GM18519 (cell line): ENCODE data around the gene PTH.

Experiments used
- ATAC-seq: cut with Tn5 transposase; IDR thresholded peaks from one replicate; pipeline ENCODE4 v1.9.1; 2021; ENCODE audit warnings: mild to moderate bottlenecking, moderate library complexity; ENCODE audit not compliant: unreplicated experiment, low FRiP score

Gene PTH

GRCh38 chr11:13495929-13496328 lies at the start of gene PTH:
TSS of gene PTH (minus strand) at chr11:13495997. CDS start at chr11:13492855, 3,142 bp downstream.
- no peak for ATAC-seq

DNA sequence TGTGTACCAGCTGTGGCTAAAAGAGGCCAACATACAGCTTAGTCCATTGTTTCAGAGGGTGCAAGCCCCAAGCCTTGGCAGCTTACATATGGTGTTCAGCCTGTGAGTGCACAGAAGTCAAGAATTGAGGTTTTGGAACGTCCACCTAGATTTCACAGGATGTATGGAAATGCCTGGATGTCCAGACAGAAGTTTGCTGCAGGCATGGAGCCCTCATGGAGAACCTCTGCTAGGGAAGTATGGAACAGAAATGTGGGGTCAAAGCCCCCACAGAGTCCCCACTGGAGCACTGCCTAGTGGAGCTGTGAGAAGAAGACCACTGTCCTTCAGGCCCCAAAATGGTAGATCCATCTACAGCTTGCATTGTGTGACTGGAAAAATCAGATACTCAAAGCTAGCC lies 42.2 kb upstream of the PTH start:
- ATAC-seq = no peak

GRCh38 chr11:13535819-13536218 lies 40.0 kb upstream of the PTH start:
- ATAC-seq = no peak

GRCh38 chr11:13534358-13534757 lies 38.6 kb upstream of the PTH start:
- no peak for ATAC-seq

DNA sequence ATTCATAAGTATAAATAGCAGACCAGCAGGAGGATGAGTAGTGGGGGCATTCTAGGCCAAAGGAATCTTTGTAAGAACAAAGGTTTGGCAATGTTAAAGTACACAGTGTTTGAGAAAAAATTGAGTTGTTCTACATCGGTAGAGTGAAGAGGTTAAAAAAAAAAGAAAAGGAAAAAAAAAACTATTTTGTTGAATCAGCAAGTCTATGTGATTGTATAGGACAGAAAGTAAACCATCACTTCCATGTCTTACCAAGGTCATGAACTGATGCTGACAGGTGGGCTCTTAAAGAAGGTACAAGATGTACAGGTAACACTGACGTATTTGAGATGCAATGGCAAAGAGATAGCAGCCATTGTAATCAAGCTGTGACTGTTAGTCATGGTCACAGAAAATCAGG lies 29.5 kb upstream of the PTH start:
- ATAC-seq = no peak

DNA sequence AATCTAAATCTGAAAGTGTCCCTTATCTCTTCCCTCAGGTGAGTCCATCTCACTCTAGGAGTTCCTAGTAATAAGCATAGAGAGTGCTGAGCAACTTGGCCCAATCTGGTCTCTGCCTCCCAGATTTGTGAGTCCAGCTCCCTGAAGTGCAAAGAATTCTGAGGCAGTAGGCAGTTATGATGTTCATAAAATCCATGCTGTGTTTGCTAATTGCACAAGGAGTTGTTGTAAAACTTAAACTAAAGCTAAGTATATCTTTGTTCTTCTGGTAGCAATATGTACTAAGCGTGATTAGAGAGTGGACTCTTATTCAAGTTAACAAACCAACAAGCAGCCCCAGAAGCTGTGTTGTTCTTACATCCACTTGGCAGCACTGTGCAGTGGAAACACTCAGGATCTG lies 7.6 kb upstream of the PTH start:
- no peak for ATAC-seq

DNA sequence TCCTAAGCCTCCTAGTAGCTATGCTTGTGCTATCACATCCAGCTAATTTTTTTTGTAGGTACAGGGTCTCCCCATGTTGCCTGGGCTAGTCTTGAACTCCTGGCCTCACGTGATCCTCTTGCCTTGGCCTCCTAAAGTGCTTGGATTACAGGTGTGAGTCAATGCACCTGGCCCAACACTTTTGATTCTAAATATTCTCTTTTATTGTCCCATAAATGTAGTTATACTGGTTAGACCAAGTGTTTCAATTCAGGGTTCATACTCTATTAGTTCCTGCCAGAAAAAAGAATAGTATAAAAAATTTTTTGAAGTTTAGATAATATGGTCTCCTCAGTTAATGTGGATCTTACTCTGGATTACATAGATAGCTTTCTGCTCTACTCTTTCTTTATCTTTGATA lies 6.7 kb upstream of the PTH start:
- no peak for ATAC-seq

DNA sequence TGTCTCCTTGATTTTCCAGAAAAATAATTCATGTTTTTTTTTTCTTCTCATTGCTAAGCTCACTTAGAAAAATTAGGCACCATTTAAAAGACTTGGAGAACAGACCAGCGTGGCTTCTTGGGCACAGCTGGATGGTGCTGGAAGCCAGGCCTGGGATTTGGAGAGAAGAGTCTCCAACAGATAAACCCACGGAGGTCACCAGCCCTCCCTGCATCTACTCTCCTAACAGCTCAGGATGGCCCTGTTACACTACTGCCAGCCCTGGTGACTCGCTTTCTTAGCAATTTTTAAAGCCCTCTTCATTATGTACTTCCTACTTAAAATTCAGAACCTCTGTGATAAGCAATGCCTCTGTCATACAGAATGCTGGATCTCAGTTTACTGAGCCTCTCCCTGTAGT lies 1.7 kb downstream of the PTH start:
- no peak for ATAC-seq

DNA sequence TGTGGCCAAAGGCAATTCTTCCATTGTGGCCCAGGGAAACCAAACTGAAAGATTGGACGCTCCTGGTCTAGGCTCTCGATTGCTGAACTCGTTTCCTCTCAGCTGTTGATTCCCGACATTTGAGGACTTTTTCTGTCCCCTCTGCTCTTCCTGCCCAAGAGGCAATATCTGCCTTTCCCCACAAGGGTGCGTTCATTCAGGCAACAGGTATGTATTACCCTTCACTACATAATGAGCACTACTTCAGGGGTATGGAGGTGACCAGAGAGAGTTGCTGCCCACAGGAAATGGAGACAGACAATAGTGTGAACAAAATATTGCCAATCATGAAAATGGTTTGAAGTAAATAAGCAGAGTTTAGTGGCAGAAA lies 8.2 kb downstream of the PTH start:
- no peak for ATAC-seq

- no peak for ATAC-seq
Measured at GRCh38 chr11:13486926-13487660, 8.7 kb downstream of the PTH start.

GRCh38 chr11:13480198-13480597 lies 15.6 kb downstream of the PTH start:
- ATAC-seq = no peak

GRCh38 chr11:13479688-13480087 lies 16.1 kb downstream of the PTH start:
- no peak for ATAC-seq

DNA sequence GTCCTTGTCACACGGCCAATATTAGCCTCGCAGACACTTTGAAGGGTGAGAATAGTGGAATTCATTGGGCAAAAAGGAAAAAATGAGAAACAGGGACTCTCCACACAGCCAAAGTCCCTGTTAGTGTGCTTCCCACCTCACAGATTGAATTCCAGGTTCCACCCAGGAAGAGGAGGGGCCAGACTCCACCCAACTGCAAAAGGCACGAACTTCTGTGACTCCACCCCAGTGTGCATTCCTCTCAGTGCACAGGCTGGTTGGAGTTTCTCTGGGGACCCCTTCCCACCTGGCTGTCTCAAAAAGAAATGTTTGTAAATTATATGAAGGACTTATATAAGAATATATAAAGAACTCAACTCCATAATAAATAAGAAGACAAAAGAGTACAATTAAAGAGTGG lies 20.7 kb downstream of the PTH start:
- no peak for ATAC-seq

DNA sequence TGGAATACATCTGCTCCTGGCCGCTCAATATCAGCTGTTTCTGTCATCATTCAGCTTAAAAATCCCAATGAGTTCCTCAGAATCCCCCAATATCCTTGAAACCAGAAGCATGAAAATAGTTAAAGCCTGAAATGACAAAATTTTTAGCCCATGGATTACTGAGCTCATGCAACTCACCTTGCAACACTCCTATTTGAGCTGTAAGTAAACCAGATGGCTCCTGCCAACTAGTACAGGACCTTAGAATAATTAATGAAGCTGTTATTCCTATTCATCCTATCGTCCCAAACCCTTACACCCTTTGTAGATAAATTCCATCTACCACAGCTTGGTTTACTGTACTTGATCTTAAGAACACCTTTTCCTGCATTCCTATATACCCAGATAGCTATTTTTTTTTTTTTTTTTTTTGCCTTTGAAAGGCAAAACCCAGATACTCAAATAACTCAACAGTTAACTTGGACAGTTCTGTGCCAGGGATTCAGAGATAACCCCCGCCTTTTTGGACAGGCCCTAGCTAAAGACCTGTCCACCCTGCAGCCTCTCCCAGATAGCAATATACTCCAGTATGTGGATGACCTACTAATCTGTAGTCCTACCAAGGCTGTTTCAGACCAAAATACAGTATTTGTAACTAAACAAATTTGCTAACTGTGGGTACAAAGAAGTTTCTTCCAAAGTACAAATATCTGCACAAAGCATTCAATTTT lies 22.6 kb downstream of the PTH start:
- ATAC-seq = no peak

DNA sequence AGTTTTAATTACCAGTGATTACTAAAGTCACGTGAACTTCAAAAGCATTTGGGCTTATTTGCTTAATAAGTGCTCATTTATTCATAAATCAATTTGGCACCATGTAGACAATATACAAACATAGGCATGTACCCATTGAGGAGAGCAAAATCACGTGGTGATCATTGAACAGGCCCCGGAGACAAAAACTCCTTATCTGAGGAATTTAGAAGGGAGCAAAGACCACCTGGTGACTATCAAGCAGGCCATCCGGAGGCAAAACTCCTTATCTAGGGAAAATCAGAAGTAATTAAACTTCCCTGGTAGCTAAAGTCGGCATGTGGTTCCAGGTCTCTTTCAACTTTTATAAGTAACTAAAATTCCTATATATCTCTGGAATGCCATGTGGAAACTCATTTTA lies 27.0 kb downstream of the PTH start:
- ATAC-seq = no peak

GRCh38 chr11:13465909-13466371 lies 29.9 kb downstream of the PTH start:
- ATAC-seq = no peak

GRCh38 chr11:13463779-13464290 lies 32.0 kb downstream of the PTH start:
- ATAC-seq = no peak

DNA sequence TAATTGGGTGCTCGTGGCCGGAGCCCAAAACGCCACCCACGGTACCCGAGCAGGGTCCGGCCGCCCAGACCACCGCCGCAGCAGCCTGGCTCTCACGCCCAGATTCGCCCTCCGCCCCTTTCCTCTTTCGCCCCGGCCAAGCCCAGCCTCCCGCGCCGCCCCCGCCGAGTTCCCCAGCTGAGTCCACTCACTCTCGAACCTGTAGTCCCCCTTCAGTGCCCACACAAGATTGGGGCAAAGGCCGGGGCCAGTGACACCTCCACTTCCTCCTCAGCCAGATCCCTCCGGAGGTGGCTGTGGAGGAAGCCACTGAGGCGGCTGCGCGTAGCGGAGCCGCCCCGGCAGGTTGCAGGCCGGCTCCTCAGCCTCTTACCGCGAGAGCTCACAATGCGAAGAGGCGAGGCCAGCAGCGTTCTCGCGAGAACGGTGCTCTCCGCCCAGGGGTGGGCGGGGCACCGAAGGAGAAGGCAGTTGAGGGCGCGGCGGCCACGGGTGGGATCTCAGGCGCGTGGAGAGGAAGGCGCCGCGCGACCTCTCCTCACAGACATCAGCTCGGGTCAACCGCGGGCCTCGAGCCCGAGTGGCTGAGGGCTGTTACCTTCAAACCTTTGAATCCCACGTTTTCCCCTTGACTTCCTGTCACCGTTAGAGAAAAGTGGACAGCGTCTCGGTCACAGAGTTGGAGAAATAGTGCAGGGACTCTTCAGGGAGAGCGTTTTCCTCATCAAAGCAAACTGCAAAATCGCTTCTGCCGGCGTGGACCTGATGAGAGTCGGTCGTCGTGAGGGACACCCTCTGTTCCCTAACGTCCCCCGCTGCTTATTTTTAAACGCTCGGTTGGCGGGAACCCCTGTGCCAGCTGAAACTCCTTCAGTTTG lies 32.7 kb downstream of the PTH start, which contains the start of gene BTBD10:
BTBD10 (minus strand) TSS at position 322 of the 878 bp plus-strand sequence. CDS start 18,098 bp downstream, outside the sequence.
- ATAC-seq = peak; percentile 96

GRCh38 chr11:13462311-13462900 lies 33.4 kb downstream of the PTH start:
- ATAC-seq = peak; percentile 16

DNA sequence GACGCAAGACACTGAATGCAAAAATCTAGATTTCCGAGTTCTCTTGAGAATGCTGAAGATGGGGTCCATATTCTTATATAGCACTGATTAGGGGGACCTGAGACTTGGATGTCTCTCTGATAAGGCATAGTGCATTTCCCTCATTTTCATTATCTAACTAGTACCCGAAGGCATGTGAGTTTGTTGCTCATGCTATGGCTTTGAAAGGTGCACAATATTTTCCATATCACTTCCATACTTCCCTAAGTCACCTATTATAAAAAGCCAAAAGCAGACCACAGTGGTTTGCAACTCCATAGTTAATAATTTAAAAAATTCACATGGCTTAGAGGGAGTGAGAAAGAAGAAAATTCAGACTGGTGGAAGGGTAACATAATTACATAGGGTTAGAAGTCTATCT lies 34.5 kb downstream of the PTH start:
- ATAC-seq = no peak
